ENCODE data around the gene GNAO1.

GNAO1 gene

DNA sequence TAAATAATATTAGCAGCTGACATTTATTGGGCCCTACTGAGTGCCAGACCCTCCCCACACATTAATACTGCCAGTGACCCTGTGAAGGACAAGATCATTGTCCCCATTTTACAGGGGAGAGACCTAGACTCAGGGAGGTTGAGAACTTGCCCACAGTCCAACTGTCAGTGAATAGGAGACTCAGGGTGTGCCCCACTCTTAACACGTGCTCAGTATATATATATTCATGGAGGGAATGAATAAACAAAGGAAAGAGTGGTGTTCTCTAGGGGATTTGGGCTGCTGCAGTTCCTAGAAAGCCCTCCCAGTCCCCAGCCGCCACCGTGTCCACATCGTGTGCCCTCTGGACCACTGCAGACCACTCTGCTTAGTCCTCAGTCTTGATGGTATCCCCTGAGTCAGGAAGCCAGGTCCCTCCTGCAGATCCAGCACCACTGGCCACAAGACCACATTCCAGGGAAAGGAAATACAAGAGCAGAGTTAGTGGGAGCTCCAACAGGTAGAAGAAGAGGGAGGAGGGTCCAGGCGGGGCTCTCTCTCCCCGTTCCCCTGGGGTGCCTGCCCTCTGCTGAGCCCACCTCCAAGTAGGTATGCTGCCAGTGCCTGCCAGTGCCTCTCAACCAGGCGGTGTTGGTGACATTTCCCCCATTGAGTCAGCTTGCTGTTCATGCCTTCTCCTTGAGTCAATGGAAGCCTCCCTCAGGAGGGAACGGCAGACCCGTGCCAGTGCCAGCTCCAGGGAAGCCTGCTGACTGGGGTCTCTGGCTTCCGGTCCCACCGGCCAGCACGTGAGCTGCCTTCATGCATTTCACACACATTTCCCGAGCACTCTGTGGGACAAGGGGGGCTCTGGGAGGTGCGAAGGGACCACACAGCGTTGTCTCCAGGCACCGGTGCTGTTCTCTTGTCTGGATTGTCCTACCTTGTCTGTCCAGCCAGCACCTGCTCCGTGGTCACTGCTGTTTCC lies 75.6 kb downstream of the GNAO1 start:
- no peak for DNase-seq

DNA sequence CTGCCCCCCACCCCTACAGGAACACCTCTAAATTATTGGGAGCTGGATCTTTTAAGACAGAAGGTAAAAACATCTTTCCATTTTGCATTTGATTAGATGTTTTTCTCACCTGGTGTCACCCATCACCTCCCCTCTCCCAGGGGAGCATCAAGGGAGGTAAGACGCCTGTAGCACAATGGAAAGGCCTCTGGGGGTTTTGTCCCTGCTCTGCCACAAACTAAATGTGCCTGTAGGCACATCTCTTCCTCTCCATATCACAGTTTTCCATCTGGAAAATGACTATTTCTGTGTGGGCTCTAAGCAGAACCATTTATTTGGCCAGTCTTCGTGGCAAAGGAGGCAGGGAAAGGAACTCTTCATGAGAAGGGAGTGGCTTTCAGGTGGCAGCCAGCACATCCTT lies 76.6 kb downstream of the GNAO1 start:
- no peak for DNase-seq

DNA sequence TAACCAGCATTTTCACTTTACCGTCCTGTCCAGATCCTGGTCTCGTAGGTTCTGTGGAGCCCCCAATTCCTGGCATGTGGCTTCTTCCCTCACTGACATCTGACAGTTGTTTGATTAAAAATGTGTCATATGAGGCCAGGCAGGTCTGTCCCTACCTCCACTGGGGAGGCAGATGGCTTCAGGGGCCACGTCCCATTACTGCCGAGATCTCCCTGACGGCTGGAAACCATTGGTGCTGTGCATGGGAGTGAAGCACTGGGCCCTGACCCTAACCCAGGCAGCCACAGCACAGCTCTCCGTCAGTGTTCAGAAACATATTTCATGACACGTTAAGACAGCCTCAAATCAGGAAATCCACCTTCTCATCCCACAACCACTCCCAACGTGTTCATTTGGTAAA lies 77.5 kb downstream of the GNAO1 start:
- no peak for DNase-seq

DNA sequence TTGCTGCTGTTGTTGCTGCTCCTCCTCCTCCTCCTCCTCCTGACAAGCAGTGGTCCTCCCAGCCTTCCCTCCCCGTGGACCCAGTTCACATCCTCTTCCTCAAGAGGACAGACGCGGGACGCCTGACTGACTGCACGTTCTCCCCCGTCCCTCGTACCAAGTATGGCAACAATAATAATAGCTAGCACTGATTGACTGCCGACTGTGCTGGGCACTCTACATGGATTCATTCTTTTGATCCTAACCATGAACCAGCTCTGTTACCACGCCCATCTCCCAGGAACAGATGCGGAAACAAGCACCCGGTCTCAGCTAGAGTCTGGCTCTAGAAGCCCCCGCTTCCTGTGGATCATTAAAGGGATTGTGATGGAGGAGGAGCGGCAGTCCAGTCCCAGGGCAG lies 78.0 kb downstream of the GNAO1 start:
- DNase-seq: no peak

DNA sequence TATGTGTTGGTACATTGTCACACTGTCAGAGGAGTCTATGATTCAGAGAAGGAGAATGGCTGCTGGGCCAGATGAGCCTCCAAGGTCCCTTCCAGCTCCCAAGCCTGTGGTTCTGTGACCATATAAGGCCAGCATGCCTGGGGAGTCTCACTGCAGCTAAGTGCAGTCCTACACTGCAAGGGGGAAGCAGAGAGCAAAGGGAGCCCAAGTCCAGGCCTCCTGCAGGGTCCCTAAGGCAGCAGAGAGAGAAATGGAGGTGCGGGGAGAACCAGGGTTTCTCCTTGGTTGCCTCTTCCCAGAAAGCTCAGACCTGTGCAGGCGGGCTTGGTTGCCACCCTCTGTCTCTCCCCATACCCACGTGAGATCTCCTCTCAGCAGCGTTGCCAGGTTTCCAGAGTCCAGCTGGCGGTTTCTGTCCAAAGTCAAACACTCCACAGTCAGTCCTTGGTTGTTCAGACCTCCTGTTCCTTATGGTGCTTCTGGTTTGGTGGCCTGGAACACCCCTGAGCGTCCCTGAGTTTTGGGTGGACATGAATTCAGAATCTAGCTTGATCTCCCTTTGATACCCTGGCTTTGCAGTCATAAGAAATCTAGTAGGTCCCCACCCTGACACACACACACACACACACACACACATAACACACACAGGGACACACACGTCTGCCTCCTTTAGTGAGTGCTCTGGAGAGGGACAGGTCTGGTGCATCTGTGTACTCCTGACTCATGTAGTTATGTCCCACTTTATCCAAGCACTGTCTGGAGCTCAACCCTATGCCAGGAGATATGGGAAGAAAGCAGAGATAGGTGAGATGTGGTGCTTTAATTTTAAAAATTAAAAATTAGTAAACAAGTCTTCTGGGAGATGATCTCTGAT lies 78.8 kb downstream of the GNAO1 start:
- DNase-seq: peak; percentile 56

DNA sequence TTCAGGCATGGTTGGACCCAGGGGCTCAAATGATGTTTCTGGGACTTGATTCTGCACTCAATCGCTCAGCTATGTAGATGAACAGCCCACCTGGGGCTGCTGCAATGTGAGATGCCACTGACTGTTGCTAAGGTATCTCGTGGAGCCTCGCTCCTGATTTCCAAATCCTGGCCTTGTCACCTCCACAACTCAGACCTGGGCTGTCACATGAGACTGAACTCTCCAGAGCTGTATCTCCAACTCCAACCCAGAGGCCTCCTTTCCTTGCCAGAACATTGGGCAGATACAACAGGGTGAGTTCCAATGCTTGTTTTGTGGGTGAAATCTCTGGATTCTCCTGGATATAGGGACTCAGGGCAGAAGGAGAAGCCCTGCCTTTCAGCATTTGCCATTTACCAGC lies 79.5 kb downstream of the GNAO1 start:
- no peak for DNase-seq

DNA sequence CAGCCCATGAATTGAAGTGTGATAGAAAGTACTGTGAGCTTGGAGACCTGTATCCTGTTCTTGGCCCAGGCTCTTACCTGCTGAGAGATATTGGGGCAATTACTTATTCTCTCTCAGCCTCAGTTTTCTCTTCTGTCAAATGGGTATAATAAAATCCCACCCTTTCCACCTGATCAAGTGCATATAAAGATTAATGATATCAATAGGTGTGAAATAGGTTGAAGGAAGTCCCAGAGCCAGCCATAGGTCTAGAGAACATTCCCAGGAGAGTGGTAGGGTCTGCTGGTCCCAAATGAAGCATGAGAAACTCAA lies 81.2 kb downstream of the GNAO1 start:
- DNase-seq: no peak

DNA sequence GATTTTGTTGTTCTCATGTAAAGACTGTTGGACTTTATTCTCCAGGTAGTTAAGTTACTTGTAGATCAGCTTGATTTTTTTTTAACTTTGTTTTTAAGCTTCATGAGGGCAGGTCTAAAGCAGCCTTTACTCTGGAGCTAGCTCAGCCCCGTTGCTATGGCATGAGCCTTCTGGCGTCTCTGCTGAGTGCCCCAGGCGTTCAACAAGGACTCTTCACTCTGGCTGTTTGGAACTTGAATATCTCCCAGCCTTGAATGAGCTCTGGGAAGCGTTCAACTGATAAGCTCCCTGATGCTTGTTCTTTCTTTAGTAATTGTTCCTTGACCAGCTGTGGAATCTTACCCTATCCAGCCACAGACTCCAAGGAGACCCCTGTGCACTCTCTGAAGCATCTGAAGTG lies 82.3 kb downstream of the GNAO1 start:
- no peak for DNase-seq

DNA sequence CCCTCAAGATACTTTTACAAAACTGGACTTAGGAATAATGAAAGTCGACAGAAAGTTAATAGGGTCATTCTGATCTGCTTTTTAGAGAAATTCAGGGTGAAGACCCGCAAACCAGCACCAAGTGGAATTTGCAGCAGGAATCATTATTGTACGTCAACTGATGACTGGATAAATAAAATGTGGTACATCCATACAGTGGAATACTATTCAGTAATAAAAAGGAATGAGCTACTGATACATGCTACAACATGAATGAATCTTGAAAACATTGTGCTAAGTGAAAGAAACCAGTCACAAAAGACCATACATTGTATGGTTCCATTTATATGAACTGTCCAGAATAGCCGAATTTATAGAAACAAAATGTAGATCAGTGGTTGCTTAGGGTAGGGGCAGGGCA lies 83.1 kb downstream of the GNAO1 start:
- DNase-seq: no peak

DNA sequence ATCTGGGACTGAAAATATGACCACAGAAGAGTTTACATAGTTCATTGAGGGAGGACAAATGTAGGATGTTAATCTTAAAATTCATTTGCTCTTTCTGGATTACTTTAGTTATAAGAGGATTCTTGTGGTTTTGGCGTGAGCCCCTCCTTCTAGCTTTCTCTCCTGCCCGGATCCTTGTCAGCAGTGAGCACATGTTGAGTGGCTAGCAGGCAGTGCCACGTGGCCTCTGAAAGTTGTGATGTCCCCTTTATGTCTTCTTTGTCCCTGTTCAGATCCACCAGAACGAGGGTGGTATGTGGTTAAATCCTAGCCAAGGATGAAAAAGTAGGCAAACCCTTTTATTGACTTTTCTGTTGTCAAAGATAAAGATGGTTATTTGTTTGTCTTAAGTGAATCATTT lies 83.8 kb downstream of the GNAO1 start:
- DNase-seq: no peak

DNA sequence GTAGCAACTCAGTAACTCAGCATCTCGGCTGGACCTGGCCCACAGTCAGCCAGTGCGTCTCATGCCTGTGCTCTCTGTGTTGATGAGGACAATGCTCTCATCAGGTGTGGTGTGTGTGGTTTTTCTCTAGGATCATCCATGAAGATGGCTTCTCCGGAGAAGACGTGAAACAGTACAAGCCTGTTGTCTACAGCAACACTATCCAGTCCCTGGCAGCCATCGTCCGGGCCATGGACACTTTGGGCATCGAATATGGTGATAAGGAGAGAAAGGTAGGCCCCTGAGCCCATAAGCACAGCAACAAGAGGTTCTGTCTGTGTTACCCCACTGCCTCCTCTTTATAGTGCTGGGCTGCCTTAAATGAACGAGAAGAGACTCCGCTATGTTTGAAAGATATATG lies 84.5 kb downstream of the GNAO1 start:
- no peak for DNase-seq

DNA sequence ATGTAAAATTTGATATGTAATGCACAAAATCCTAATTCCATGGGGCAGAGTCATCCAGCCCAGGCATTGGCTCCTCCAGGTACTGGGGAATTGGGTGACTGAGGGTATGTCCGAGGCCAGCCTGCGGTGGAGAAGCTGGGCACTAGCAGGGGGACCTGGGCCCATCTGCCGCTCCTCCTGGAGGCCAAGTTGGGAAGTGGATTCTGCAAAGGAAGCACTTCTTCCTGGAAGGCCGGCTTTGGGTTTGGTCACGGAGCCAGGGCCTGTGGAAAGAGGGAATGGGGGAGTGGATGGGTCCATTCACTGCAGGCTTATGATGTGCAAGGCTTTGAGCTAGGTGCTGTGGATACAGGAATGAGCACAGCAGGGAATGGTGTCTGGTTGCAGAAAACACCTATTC lies 85.8 kb downstream of the GNAO1 start:
- DNase-seq: no peak

DNA sequence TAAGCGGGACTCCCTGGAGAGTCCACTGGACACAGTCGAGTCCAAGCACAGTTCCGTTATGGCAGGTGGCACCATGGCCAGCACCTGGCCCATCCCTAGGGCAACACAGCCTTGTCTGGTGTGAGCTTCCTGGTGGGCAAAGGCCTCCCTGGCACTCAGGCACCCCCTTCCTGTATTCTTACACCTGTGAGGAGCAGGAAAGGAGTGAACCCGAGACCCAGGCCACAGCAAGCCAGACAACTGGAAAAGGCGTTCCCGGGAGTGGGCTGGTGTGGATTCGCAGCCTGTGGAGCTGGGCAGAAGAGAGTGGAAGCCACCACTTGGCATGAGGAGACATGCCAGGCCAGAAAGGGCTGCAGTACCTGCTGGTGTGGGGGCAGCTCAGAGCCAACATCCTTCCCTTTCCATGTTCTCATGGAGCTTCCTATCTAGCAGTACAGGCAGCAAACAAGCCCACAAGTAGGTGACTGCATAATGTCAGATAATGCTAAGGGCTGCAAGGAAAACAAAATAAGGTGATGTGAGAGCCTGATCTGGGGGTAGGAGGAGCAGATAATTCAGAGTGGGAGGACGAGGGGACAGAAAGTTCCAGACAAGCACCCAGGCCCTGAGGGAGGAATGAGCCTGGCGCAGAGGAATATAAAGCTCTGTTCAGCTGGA lies 87.0 kb downstream of the GNAO1 start:
- no peak for DNase-seq

DNA sequence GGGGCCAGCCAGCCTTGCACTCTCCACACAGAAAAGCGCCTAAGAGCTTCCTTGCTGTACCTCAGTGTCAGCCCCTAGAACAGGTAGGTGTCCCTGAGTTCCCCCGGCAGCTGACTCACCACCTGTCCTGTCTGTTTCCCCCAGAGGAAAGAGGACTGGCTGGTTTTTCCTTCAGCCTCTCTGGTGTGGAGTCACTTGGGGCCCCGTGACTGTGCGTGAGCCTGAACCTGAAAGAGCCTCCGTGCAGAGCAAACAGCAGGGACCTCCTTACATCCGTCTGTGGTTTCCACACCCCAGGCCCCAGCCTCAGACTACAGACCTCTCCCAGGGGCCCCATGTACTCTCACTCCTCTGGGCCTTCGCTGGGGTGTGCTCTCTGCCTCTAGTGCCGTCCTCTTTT lies 87.8 kb downstream of the GNAO1 start:
- DNase-seq: no peak

DNA sequence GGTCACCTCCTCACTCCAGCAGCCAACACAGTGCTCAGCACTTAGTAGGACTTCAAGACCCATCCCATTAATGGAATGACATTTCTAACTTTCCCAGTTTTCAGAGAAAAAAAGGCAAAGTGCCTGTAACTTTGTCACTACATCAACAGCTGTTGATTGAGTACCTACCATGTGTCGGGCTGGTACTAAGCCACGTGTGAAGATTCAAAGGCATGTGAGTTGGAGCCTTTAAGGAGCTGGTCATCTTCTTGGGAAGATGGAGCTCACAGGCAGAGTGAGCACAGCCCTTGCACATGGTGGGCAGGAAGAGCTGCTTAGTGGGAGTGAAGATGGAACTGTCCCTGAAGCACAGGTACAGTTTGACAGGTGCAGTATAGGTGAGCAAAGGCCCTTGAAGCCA lies 88.6 kb downstream of the GNAO1 start:
- no peak for DNase-seq

DNA sequence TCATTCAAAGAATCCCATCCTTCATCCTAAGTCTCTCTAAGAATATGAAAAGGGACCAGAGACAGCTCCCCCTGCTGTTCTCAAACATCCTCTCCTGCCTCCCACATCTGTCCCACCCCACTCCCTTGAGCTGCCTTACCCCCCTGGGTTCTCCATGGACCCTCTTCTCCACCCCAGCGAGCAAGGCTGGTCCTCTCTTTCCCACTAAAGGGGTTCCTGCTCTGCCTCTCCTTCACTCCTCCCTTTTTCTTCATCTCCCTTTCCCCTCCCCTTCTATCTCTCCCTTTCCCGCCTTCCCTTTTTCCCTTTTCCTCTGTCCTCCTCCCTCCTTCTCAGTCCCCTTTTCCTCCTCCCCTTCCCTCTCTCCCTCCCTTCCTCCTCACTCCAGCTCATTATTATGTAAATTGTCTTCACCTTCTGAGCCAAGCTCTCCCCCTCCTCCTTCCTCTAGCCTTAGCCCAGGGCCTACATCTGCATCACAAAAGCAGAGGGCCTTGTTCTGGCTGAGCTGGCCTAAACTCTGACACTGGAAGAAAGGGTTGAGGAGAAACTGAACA lies 90.0 kb downstream of the GNAO1 start:
- DNase-seq: no peak

DNA sequence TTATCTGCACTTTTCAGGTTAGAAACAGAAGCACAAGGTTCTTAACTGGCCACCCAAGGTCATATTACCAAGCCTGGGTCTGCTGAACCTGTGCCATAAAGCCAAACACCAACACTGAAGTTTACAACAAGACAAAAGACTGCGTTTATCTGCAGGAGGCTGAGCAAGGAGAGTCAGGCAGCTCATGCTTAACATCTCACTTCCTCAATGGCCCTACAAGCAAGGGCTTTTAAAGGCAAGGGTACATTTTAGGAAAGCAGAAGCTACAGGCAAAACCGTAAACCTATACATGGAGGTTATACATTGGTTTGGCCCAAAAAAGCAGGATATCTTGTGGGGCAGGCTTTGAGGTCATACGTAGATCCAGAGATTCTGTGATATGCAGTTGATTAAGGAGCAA lies 91.2 kb downstream of the GNAO1 start:
- no peak for DNase-seq

DNA sequence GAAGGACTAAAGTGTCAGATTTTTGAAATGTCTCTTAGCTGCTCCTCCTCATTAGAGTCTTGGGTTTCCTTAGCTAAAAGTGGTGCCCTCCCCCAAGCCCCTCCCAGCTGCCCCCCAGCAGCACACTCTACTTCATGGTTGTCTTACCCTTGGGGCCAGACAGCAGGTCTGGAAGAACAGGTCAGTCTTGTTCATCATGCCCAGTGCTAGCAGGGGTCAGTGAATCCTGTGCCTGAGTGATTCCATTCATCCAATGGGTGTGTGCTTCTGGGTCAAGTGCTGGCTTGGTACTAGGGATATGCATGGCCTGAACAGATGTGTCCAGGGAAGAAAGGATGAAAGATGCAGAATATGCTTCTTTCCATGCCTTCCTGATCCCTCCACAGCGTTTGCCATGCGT lies 93.2 kb downstream of the GNAO1 start:
- no peak for DNase-seq

DNA sequence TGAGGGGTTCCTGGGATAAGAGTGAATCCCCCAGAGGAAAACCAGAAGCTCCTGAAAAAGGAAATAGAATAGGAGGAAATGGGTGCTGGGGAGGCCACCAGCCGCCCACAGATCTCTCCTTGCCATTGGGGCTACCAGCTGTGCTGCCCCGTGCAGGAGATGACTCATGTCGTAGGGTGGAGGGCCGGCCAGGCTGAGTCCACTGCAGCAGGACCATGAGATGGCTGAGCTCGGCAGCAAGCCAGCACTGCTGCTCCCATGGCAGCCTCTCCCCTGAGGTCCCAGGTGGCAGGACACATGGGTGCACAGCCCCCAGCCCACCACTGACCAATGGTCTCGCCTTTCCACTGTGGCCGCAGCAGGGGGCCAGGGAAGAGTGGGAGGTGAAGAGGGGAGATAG lies 95.5 kb downstream of the GNAO1 start:
- DNase-seq: no peak

DNA sequence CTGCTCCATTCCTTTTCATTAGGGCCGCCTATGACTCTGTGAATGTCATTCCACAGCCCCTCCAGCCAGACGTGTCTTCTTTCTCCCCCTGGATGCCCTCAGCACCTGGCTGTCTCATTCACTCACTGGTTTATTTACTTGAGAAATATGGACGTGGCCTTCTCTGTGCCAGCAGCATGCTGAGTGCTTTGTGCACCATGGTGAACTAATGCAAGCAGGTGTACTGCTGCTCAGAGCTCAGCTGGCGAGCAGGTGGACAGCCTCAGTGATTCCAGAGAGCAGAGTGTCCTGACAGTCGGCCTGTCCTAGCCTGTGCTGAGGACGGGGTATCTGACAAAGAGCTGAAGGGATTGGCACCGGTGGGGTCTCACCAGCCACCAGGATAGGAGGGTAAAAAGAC lies 96.7 kb downstream of the GNAO1 start:
- DNase-seq: peak; percentile 76

DNA sequence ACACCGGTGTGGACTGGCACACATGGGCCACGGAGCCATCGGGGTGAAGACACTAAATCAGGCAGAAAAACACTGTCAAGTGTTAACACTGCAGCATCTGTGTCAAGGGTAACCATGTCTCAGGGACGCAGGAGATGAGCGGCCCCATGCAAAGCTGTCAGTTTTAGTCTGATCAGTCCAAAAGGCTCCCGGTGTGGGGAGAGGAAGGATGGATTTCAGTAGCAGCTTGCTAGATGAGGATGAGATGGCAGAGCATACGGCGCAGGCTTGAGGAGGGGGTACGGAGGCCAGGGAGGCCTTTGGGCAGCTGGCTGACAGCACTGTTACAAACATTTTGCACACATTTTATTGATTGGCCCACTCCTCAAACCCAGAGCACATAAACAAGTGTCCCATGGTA lies 98.1 kb downstream of the GNAO1 start:
- DNase-seq: no peak

DNA sequence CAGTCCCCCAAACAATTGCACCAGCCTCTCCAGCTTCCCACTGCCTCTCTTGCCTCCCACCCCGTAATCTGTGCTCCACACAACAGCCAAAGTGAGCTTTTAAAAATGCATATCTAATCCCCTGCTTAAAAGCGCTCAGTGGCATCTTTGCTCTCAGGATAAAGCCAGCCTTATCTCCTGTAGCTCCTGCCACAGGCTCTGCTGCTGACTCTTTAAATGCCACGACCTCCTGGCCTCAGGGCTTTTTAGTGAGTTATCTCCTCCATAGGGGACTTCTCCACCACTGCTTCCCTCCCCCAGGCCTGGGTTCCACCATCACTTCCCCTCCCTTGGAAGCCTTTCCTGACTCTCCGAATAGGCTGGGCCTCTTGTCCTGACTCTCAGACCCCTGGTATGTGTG lies 98.6 kb downstream of the GNAO1 start:
- no peak for DNase-seq

DNA sequence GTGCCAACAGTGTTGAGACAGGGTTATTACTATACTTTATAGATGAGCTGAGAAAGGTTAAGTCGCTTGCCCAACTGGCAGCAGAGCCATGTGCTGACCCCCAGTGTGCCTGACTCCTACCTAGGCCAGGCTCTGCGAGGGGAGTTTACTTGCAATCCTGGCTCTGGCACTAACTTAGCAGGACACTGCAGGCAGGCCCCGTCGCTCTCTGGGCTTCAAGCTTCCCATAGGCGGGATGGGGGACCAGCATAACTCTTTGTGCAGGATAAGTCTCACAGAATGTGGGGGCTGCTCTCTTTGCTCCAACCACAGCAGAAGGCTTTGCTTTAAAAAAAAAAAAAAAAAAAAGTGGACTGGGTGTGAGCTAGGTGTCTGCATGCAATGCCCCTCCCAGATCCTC lies 102.7 kb downstream of the GNAO1 start:
- no peak for DNase-seq

Data from NCI-H1092 (cell line).